A204.1 (cell line): ENCODE measurements around the gene CHST3.
"Not testable (repeated sequence)": the region's sequence is repeated elsewhere in the genome, so short reads cannot be mapped to it uniquely, and the experiment has no call there.

Source experiments
- FAIRE-seq: peaks from 2 replicates; lab custom pipeline; 2012; peaks lifted over from hg19 to GRCh38; lab: Jason Lieb, UNC

Gene CHST3

GRCh38 chr10:72032409-72033162 lies 68.4 kb downstream of the CHST3 start:
- not testable (repeated sequence) for FAIRE-seq

GRCh38 chr10:72034040-72034499 lies 69.9 kb downstream of the CHST3 start:
- no peak for FAIRE-seq

GRCh38 chr10:72034761-72035160 lies 70.6 kb downstream of the CHST3 start:
- FAIRE-seq, result no peak

GRCh38 chr10:72035252-72035887 lies 71.2 kb downstream of the CHST3 start:
- no peak for FAIRE-seq

GRCh38 chr10:72037266-72037665 lies 73.1 kb downstream of the CHST3 start:
- FAIRE-seq, result no peak

GRCh38 chr10:72037811-72038210 lies 73.6 kb downstream of the CHST3 start:
- no peak for FAIRE-seq

GRCh38 chr10:72038458-72039001 lies 74.3 kb downstream of the CHST3 start:
- no peak for FAIRE-seq

- FAIRE-seq, result no peak
Measured at GRCh38 chr10:72039377-72039776, 75.2 kb downstream of the CHST3 start.

- FAIRE-seq, result no peak
Measured at GRCh38 chr10:72041491-72041890, 77.3 kb downstream of the CHST3 start.

- FAIRE-seq, result no peak
Measured at GRCh38 chr10:72043016-72043834, 79.0 kb downstream of the CHST3 start.

- no peak for FAIRE-seq
Measured at GRCh38 chr10:72044417-72045041, 80.3 kb downstream of the CHST3 start.

- FAIRE-seq, result no peak
Measured at GRCh38 chr10:72045586-72045985, 81.4 kb downstream of the CHST3 start.

GRCh38 chr10:72048450-72049124 lies 84.4 kb downstream of the CHST3 start:
- peak; percentile 97 for FAIRE-seq

- no peak for FAIRE-seq
Measured at GRCh38 chr10:72049472-72049871, 85.3 kb downstream of the CHST3 start.

- FAIRE-seq, result no peak
Measured at GRCh38 chr10:72049969-72050781, 86.0 kb downstream of the CHST3 start.

GRCh38 chr10:72050873-72051272 lies 86.7 kb downstream of the CHST3 start:
- FAIRE-seq, result no peak

- FAIRE-seq, result no peak
Measured at GRCh38 chr10:72053690-72054089, 89.5 kb downstream of the CHST3 start.

- FAIRE-seq, result no peak
Measured at GRCh38 chr10:72056113-72056512, 91.9 kb downstream of the CHST3 start.

- no peak for FAIRE-seq
Measured at GRCh38 chr10:72056932-72057751, 92.9 kb downstream of the CHST3 start.
